GM12865 (cell line): ENCODE results near the gene FBXW12.

Experiments used
- DNase-seq: peaks from one replicate; pipeline ENCODE4 v3.0.0; 2010; ENCODE audit warnings: low read depth
- H3K4me3 ChIP-seq: 2 replicates; pipeline ENCODE4 v1.5.1; 2011; ENCODE audit warnings: mild to moderate bottlenecking, low read depth, low read length, control low read depth
- CTCF ChIP-seq: IDR thresholded peaks from 2 replicates; pipeline ENCODE4 v1.5.1; 2011; ENCODE audit warnings: low read length, control low read depth, low read depth, inconsistent platforms; ENCODE audit not compliant: insufficient read depth; ENCODE audit errors: missing control alignments

FBXW12 gene

DNA sequence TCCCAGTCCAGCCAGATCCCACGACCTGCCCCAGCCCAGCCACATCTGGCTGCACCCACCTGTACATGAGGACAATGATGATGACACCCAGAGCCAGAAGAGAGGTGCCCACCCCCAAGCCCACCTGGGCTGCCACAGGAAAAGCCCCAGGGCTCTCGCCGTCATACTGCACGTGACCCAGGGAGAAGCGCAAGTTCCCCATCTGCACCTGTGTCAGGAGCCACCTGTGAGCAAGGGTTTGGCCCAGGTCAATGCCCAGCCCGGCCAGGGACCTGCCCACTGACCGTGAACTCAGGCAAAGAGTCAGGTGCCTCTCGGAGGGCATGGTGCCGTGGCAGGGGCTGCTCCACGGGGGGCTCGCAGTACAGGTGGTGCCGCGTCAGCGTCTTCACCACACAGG lies 41.6 kb downstream of the FBXW12 start:
- no peak for DNase-seq
- no peak for TF ChIP-seq CTCF
- no peak overlapping the region for H3K4me3 ChIP-seq

DNA sequence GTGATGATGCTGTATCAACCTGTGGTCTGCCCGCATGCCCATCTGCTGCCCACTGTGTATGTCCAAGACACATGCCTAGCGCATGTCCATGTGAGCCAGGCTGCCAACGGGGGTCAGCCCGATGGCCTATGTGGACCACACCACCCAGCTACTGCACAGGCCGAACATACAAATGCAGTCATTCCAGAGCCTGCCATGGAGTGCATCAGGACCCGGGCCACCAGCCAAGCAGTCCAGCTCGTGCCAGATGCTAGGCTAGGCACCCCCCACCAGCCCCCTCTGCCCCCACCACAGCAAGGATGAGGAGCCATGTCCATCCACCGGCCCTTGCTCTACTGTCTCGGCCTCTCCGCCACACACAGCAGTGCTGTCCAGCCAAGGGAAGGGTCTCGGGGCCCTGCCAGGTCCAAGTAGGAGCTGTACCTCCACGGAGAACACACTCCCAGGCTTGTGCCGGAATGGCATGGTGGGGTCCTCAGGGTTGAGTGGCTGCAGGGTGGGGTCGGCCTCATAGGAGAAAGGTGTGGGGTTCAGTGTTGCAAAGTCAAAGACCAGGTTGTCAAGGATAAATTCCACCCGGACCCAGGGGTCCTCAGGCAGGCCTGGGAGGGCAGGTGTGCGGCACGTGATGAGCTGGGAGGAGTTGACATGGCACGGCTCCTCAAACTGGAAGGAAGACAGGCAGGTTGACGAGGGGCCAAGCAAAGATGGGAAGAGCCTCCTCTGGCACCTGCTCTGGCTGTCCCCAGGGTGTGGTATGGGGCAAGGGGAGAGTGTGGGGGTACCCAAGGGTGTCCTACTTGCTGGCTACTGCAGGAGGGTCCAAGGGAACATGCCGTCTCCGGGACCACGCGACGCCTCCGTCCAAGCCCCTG lies 42.6 kb downstream of the FBXW12 start:
- DNase-seq = no peak
- TF ChIP-seq CTCF = no peak
- H3K4me3 ChIP-seq = no peak overlapping the region

GRCh38 chr3:48415251-48415953 lies 43.4 kb downstream of the FBXW12 start:
- H3K4me3 ChIP-seq = no peak overlapping the region
- no peak for DNase-seq
- TF ChIP-seq CTCF = peak; percentile 11

DNA sequence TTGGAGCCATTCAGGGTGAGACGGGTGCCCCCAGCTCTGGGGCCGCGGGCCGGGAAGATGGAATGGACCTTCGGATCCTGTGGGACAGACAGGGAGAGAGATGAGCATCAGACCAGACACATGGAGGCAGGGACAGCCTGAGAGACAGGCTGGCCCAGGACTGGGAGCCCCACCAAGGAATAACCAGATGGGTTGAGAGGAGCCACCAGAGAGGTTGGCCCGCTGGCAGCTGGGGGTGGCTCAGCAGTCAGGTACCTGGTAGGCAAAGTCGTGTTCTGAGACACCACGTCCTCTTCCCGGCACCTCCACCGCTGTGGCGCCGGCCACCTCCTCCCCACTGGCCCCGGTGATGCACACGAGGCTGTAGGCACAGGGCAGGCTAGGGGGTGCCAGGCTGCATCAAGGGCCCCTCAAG lies 44.1 kb downstream of the FBXW12 start:
- no peak for TF ChIP-seq CTCF
- no peak for DNase-seq

DNA sequence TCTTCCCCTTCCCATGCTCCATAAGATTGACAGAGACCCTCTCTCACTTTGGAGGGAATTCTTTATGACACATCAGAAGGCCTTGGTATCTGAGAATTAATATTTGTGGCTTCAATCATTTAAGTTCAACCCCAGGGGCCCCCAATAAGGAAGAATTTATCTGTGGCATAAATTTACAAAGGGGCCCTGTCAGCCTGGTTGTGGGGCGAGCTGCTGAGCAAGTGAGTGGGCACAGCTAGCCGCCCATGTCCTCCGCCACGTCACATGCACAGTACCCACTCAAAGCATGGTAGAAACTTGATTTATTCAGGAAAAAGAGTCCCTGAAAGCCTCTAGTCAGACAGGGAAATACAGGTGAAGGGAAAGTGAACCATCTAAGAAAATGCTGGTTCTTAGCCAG lies 44.5 kb downstream of the FBXW12 start:
- no peak for TF ChIP-seq CTCF

More for the DNA sequence above, 44.1 kb downstream of the FBXW12 start:
- H3K4me3 ChIP-seq = no peak overlapping the region

DNA sequence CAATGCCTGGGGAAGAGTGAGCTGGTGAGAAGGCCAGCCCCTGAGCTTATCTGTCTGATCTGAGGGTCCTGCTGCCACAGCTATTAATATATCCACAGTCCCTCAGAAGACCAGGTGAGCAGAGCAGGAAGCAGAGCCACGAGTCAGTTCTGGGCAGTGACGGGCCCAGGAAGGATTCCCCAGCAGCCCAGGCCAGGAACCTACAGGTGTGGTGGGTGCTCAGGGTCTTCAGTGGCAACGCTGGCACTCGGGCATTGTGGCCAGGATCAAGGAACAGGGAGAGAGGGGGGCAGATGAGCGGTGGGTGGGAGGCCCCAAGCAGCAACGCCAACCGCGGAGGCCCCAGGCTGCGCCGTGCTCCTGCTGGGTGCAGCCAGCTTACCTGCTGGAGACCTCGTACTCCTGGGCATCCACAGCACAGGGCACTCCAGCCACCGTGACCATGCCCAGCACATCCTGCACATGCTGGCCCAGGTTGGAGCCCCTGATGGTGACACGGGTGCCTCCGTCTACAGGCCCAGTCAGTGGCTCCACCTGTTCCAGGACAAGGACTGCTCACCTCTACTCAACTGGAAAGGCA lies 45.6 kb downstream of the FBXW12 start:
- no peak overlapping the region for H3K4me3 ChIP-seq
- no peak for DNase-seq
- no peak for TF ChIP-seq CTCF

More for the DNA sequence above, 44.5 kb downstream of the FBXW12 start:
- DNase-seq = no peak
- no peak overlapping the region for H3K4me3 ChIP-seq
